ENCODE data around the gene LHX5. TPM values are rescaled to one million over a fixed set of nuclear protein-coding genes. Genes with fewer than 3 reads are reported as not detected.

LHX5 gene
- polyA plus RNA-seq: not detected
- long read RNA-seq, donor 1: 0 reads
- long read RNA-seq, donor 2: 0 reads
- long read RNA-seq, donor 3: 0 reads
- long read RNA-seq, donor 4: 0 reads
- long read RNA-seq, donor 5: 0 reads
- long read RNA-seq, donor 6: 0 reads
- long read RNA-seq, donor 7: 0 reads
- long read RNA-seq, donor 8: 0 reads
- long read RNA-seq, donor 9: 0 reads
- long read RNA-seq, donor 10: 0 reads
- long read RNA-seq, donor 11: 0 reads

DNA sequence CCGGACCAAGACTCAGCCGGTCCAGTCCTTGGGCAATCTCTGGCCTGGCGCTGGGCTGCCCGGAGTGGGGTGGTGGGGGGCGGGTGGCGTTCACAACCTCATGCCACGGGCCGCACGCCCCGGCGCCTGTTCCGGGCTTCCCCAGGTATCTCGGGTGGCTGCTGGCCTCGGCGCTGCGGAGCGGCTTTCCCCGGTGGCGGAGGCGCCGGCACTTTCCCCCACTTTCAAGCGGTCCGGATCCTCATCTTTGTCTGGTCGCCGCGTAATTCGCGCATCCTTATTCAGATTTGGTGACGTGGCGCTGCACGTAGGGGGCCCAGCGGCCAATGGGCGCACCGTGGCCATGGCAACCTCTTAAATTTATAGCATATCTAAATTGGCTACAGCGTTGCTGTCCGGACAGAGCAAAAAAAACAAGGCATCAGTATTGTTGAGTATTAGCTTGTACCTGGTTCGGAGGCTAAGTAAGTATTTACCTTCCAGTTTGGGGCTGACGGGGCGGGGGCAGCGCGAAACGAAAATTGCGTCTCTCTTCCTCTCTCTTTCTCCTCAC lies at the start of gene LHX5:
Gene LHX5, minus strand, starts transcription at position 253 of the 553 bp plus-strand sequence. CDS start 373 bp downstream, outside the sequence.
- Histone ChIP-seq H3K27ac (ENCODE audit: low read length) (no peak within 1 kb of the TSS), H3K27me3 (ENCODE audit: control insufficient read depth, insufficient read depth, low read length) (peaks cover 99% of the 10 kb centered on the region), H3K36me3 (ENCODE audit: control insufficient read depth, insufficient read depth, low read length) (no peaks in the 10 kb centered on the region), H3K9me3 (ENCODE audit: control insufficient read depth, low read depth, low read length) (peaks cover 11% of the 10 kb centered on the region), H3K4me1 (ENCODE audit: control insufficient read depth, insufficient read depth, low read length) (no peaks in the 10 kb centered on the region), H3K4me3 (ENCODE audit: low read length) (no peak within 1 kb of the TSS)
- DNase-seq: no peak
- WGBS (ENCODE audit: insufficient coverage, low lambda C conversion rate): no CpG with 5 or more reads among the region's 43 CpGs

DNA sequence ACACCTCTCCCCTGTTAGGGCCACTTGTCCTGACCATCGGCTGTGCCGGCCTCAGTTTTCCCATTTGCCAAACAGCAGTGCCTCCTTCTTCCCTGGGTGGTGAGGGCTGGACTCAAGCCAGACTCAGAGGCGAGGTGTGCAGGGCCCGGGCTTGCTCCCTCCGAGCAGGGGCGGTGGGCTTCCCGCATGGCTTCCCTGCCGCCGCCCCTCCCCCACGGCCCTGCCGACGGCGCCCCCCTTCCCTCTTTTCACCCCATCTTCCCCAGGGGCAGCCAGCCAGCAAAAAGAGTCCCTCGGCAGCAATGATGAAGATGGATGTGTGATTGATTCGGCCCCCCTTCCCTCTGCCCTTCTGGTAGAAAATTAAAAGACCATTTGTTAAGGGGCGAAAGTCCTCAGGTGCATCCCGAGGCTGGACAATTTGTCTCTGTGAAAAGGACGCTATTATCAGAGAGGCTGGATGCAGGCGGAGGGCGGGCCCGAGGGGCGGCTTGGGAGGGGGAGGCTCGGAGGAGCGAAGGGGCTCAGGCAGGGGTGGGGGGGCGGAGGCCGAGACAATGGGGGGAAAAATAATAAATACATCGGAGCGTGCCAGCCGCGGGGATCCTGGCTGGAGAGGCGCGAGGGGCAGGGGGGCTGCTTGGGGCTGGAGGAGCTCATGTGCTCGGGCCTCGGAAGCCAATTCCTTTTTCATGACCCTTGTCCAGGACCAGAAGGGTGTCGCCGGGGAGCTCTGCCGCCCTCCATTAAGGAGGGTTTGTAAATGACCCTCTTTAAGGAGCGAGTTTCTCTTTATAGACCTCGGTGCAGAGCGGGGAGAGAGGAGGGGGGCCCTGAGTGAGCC lies 48.0 kb upstream of the LHX5 start:
- no peak for DNase-seq
- no CpG with 5 or more reads among the region's 40 CpGs for WGBS (ENCODE audit: insufficient coverage, low lambda C conversion rate)
- H3K4me3 ChIP-seq (ENCODE audit: low read length): no peak overlapping the region
- H3K36me3 ChIP-seq (ENCODE audit: control insufficient read depth, insufficient read depth, low read length): no peaks in the 10 kb centered on the region
- no peaks in the 10 kb centered on the region for H3K4me1 ChIP-seq (ENCODE audit: control insufficient read depth, insufficient read depth, low read length)
- peaks cover 67% of the 10 kb centered on the region for H3K27me3 ChIP-seq (ENCODE audit: control insufficient read depth, insufficient read depth, low read length)
- no peak overlapping the region for H3K27ac ChIP-seq (ENCODE audit: low read length)
- H3K9me3 ChIP-seq (ENCODE audit: control insufficient read depth, low read depth, low read length): no peaks in the 10 kb centered on the region

DNA sequence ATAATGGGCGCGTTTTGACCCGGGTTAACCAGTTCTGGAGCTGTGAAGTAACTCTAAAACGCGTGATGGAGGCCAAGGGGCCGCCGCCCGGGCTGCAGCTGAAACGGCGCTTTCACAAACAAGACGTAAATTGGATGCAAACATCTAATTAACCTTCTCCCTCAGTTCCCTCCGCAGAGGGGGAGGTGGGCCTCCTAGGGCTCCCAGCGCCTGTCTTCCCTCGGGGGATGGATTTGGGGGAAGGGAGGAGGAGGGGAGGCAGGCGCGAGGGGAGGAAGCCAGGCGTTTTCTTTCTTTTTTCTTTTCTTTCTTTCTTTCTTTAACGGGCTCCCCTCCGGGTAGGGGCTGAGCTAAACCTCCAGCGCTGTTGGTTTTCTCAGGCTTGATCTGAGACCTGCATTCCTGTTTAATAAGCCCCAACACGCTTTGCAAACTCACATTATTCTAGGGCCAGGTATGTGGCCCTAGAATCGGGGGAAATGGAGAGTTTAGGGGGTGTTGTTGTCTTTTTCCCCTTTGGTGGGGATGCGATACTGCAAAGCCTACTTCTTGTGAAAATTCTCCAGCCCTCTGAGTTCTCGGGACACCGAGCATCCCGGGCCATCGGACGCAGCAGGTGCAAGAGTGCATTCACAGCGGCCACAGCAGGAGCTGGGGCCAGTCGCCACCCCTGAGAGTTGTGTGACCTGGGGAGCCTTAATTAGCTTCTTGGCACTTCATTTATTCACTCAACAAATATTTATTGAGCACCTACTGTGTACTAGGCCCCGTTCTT lies 43.6 kb upstream of the LHX5 start:
- no CpG with 5 or more reads among the region's 31 CpGs for WGBS (ENCODE audit: insufficient coverage, low lambda C conversion rate)
- Histone ChIP-seq H3K27me3 (ENCODE audit: control insufficient read depth, insufficient read depth, low read length) (peaks cover 59% of the 10 kb centered on the region), H3K4me1 (ENCODE audit: control insufficient read depth, insufficient read depth, low read length) (no peaks in the 10 kb centered on the region), H3K9me3 (ENCODE audit: control insufficient read depth, low read depth, low read length) (no peaks in the 10 kb centered on the region), H3K4me3 (ENCODE audit: low read length) (no peak overlapping the region), H3K36me3 (ENCODE audit: control insufficient read depth, insufficient read depth, low read length) (no peaks in the 10 kb centered on the region), H3K27ac (ENCODE audit: low read length) (no peak overlapping the region)
- DNase-seq: no peak

DNA sequence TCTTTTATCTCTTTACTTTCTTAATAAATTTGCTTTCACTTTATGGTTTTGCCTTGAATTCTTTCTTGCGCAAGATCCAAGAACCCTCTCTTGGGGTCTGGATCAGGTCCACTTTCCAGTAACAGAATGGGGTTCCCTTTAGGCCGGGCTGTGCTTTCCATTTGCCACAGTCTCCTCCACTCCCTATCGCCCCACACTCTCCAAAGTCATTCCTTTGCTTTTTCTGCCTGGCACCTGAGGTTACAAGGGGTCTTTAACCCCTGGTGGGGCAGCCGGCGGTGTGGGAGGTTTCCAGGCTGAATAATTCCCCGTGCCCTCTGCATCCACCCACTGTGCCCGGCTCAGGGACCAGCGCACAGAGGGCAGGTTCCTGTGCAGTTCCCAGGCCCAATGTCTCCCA lies 42.9 kb upstream of the LHX5 start:
- peaks cover 56% of the 10 kb centered on the region for H3K27me3 ChIP-seq (ENCODE audit: control insufficient read depth, insufficient read depth, low read length)
- H3K36me3 ChIP-seq (ENCODE audit: control insufficient read depth, insufficient read depth, low read length): no peaks in the 10 kb centered on the region
- no peaks in the 10 kb centered on the region for H3K9me3 ChIP-seq (ENCODE audit: control insufficient read depth, low read depth, low read length)
- no peak overlapping the region for H3K4me3 ChIP-seq (ENCODE audit: low read length)
- no peak overlapping the region for H3K27ac ChIP-seq (ENCODE audit: low read length)
- WGBS (ENCODE audit: insufficient coverage, low lambda C conversion rate): no CpG with 5 or more reads among the region's 8 CpGs
- no peak for DNase-seq
- no peaks in the 10 kb centered on the region for H3K4me1 ChIP-seq (ENCODE audit: control insufficient read depth, insufficient read depth, low read length)

DNA sequence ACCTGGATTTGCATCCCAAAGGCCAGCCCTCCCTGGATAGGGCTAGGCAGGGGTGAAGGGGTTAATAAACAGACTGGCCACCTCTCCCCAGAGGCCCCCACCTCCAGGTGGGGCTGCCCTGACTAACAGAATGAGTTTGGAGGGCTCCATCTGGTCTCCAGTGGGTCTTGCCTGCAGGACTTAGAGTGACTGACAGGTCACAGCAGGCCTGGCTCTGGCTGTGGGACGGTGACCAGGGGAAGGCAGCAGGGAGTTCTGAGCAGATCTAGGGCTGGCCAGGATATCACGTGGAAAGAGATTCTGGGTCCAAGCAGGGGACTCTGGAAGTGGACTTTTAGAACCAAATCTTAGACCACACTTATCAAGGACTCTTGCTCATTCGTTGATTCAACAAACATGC lies 40.9 kb upstream of the LHX5 start:
- H3K4me3 ChIP-seq (ENCODE audit: low read length): no peak overlapping the region
- no peak overlapping the region for H3K27ac ChIP-seq (ENCODE audit: low read length)
- no peaks in the 10 kb centered on the region for H3K4me1 ChIP-seq (ENCODE audit: control insufficient read depth, insufficient read depth, low read length)
- no peaks in the 10 kb centered on the region for H3K36me3 ChIP-seq (ENCODE audit: control insufficient read depth, insufficient read depth, low read length)
- no CpG with 5 or more reads among the region's 3 CpGs for WGBS (ENCODE audit: insufficient coverage, low lambda C conversion rate)
- peaks cover 42% of the 10 kb centered on the region for H3K27me3 ChIP-seq (ENCODE audit: control insufficient read depth, insufficient read depth, low read length)
- no peaks in the 10 kb centered on the region for H3K9me3 ChIP-seq (ENCODE audit: control insufficient read depth, low read depth, low read length)
- no peak for DNase-seq

DNA sequence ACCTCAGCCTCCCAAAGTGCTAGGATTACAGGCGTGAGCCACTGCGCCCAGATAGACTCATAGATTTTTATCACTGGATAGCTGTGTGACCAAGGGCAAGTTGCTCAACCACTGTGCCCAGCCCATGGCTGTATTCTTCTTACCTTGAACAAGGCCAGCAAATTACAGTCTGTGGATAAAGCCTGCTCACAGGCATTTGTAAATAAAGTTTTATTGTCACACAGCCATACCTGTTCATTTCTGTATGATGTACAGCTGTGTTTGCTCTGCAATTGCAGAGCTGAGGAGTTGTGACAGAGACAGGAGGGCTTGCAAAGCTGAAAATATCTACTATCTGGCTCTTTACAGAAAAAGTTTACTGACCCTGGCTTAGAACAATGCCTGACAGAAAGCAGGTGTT lies 35.2 kb upstream of the LHX5 start:
- WGBS (ENCODE audit: insufficient coverage, low lambda C conversion rate): no CpG with 5 or more reads among the region's 2 CpGs

DNA sequence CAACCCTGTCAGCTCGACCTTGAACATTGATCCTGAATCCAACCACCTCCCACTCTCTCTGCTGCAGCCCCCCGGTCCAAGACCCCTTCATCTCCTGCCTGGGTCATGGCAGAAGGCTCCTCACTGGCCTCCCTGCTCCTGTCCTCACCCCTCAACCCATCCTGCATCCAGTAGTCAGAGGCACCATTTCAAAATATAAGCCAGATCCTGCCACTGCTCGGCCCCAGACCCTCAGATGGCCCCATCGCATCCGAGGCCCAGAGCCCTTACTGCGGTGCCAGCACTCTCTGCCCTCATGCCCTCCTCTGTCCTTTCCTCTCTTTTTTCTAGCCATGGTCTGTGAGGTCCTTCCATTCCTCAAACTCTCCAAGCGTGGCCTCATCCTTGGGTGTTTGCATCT lies 34.3 kb upstream of the LHX5 start:
- Histone ChIP-seq H3K27me3 (ENCODE audit: control insufficient read depth, insufficient read depth, low read length) (peaks cover 18% of the 10 kb centered on the region), H3K36me3 (ENCODE audit: control insufficient read depth, insufficient read depth, low read length) (no peaks in the 10 kb centered on the region), H3K9me3 (ENCODE audit: control insufficient read depth, low read depth, low read length) (peaks cover 3% of the 10 kb centered on the region), H3K27ac (ENCODE audit: low read length) (no peak overlapping the region), H3K4me1 (ENCODE audit: control insufficient read depth, insufficient read depth, low read length) (no peaks in the 10 kb centered on the region), H3K4me3 (ENCODE audit: low read length) (no peak overlapping the region)
- DNase-seq: no peak
- 90% methylated on average over 2 of the region's 7 CpGs for WGBS (ENCODE audit: insufficient coverage, low lambda C conversion rate)

More for the DNA sequence above, 35.2 kb upstream of the LHX5 start:
- H3K4me3 ChIP-seq (ENCODE audit: low read length): no peak overlapping the region
- no peak overlapping the region for H3K27ac ChIP-seq (ENCODE audit: low read length)
- no peaks in the 10 kb centered on the region for H3K36me3 ChIP-seq (ENCODE audit: control insufficient read depth, insufficient read depth, low read length)
- H3K27me3 ChIP-seq (ENCODE audit: control insufficient read depth, insufficient read depth, low read length): peaks cover 13% of the 10 kb centered on the region
- peaks cover 3% of the 10 kb centered on the region for H3K9me3 ChIP-seq (ENCODE audit: control insufficient read depth, low read depth, low read length)
- H3K4me1 ChIP-seq (ENCODE audit: control insufficient read depth, insufficient read depth, low read length): no peaks in the 10 kb centered on the region
- no peak for DNase-seq

DNA sequence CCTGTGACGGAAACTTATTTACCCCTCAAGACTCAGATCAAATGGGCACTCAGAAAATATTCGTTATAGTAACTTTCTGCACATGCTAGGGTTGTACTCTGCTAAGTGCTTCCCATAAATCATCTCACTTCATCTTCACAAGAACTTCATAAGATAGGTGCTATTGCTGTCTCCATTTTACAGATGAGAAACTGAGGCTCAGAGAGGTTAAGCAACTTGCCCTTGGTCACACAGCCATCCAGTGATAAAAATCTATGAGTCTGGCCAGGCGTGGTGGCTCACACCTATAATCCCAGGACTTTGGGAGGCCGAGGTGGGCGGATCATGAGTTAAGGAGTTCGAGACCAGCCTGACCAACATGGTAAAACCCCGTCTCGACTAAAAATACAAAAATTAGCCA lies 33.2 kb upstream of the LHX5 start:
- peaks cover 25% of the 10 kb centered on the region for H3K27me3 ChIP-seq (ENCODE audit: control insufficient read depth, insufficient read depth, low read length)
- DNase-seq: no peak
- no peaks in the 10 kb centered on the region for H3K36me3 ChIP-seq (ENCODE audit: control insufficient read depth, insufficient read depth, low read length)
- H3K9me3 ChIP-seq (ENCODE audit: control insufficient read depth, low read depth, low read length): peaks cover 3% of the 10 kb centered on the region
- H3K4me1 ChIP-seq (ENCODE audit: control insufficient read depth, insufficient read depth, low read length): no peaks in the 10 kb centered on the region
- H3K27ac ChIP-seq (ENCODE audit: low read length): no peak overlapping the region
- no peak overlapping the region for H3K4me3 ChIP-seq (ENCODE audit: low read length)
- WGBS (ENCODE audit: insufficient coverage, low lambda C conversion rate): no CpG with 5 or more reads among the region's 8 CpGs

DNA sequence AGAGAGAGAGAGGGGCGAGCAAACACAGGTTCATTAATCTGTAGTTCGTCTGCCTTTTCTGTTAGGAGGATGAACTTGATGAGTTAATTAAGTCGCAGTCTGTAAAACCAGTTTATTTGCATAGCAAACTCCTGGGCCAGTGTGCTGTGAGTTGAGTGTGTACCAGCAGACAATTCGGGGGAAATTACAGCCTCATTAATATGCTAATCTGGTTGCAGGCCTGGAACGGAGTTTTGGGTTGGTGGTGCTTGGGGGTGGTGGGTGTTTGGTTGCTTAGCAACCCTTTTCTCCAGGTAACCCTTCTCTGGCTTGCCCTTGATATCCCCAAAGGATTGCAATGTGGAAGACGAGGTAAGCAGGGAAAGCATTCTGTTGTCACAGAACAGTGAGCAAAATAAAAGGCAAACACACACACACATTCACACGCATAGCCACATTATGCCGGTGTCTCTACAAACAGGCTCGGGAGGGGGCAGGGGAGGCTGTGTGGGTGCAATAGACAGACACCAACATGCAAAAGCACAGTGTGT lies 29.2 kb upstream of the LHX5 start:
- Histone ChIP-seq H3K4me1 (ENCODE audit: control insufficient read depth, insufficient read depth, low read length) (no peaks in the 10 kb centered on the region), H3K27ac (ENCODE audit: low read length) (no peak overlapping the region), H3K36me3 (ENCODE audit: control insufficient read depth, insufficient read depth, low read length) (no peaks in the 10 kb centered on the region), H3K4me3 (ENCODE audit: low read length) (no peak overlapping the region), H3K27me3 (ENCODE audit: control insufficient read depth, insufficient read depth, low read length) (peaks cover 38% of the 10 kb centered on the region), H3K9me3 (ENCODE audit: control insufficient read depth, low read depth, low read length) (peaks cover 3% of the 10 kb centered on the region)
- DNase-seq: no peak
- no CpG with 5 or more reads among the region's 9 CpGs for WGBS (ENCODE audit: insufficient coverage, low lambda C conversion rate)

DNA sequence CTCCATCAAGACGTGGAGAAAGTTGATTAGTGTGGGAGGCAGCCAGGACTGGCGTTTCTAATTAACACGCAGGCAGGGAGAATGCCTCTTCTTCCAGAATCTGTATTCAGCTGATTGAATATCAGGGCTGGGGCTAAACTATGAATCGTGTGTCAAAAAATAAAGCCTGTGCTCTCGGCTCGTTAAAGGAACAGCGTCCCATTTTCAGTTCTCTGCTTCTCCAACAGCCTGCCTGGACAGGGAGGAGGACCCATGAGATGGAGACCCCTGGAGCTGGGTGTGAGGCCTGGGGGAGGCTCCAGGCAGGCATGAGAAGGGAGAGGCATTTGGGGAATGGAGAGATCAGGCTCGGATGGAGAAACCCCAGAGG lies 28.6 kb upstream of the LHX5 start:
- Histone ChIP-seq H3K27ac (ENCODE audit: low read length) (no peak overlapping the region), H3K9me3 (ENCODE audit: control insufficient read depth, low read depth, low read length) (peaks cover 3% of the 10 kb centered on the region), H3K36me3 (ENCODE audit: control insufficient read depth, insufficient read depth, low read length) (no peaks in the 10 kb centered on the region), H3K4me3 (ENCODE audit: low read length) (no peak overlapping the region), H3K27me3 (ENCODE audit: control insufficient read depth, insufficient read depth, low read length) (peaks cover 38% of the 10 kb centered on the region), H3K4me1 (ENCODE audit: control insufficient read depth, insufficient read depth, low read length) (no peaks in the 10 kb centered on the region)
- DNase-seq: no peak
- 20% methylated on average over 1 of the region's 8 CpGs for WGBS (ENCODE audit: insufficient coverage, low lambda C conversion rate)
